Suprapubic skin (tissue), 4 donors: ENCODE results near the gene CGNL1.

Source experiments
- EP300 ChIP-seq: sonication (generic); formaldehyde crosslinking; IDR thresholded peaks from one replicate; pipeline ENCODE4 v1.6.1; 2017; ENCODE audit warnings: antibody characterized with exemption
- POLR2A ChIP-seq, 2 donors: fragments of 450-650 bp; IDR thresholded peaks; one replicate each; pipeline ENCODE4 v1.6.1; 2017; ENCODE audit warnings: antibody characterized with exemption in 2 of 2, mild to moderate bottlenecking in 2 of 2, moderate library complexity in 2 of 2
- POLR2AphosphoS5 ChIP-seq, 3 donors: sonication (generic); formaldehyde crosslinking; IDR thresholded peaks; one replicate each; pipeline ENCODE4 v1.6.1; 2017; ENCODE audit warnings: antibody characterized with exemption in 3 of 3
- TF ChIP-seq, protein P1 (sequence below), 2 donors: fragments of 200-600 bp in 1 of 2; fragments of 450-650 bp in 1 of 2; sonication (generic) in 1 of 2; IDR thresholded peaks; one replicate each; pipeline ENCODE4 v1.5.1; 2016 to 2019; ENCODE audit warnings: antibody characterized with exemption in 2 of 2, mild to moderate bottlenecking in 1 of 2, moderate library complexity in 1 of 2

DNA sequence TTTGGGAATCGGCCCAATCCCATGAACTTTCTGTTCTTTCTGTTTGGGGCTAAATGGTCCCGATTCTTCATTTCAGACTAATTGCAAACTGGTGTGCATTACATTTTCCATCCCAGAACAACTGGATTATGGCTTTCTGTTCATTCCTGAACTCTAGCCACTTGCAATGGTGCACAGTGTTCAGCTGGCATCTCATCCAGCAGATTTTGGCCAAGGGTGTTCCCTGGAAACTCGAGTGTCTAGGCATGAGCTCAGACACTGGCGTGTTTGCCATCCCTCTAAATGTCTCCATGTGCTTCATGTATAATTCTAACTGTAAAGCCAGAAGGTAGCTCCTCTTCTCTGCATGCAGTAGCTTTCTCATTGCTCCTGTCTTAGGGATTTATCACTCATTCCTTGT is 118.3 kb downstream of the CGNL1 start:
- TF ChIP-seq, protein P1, sequence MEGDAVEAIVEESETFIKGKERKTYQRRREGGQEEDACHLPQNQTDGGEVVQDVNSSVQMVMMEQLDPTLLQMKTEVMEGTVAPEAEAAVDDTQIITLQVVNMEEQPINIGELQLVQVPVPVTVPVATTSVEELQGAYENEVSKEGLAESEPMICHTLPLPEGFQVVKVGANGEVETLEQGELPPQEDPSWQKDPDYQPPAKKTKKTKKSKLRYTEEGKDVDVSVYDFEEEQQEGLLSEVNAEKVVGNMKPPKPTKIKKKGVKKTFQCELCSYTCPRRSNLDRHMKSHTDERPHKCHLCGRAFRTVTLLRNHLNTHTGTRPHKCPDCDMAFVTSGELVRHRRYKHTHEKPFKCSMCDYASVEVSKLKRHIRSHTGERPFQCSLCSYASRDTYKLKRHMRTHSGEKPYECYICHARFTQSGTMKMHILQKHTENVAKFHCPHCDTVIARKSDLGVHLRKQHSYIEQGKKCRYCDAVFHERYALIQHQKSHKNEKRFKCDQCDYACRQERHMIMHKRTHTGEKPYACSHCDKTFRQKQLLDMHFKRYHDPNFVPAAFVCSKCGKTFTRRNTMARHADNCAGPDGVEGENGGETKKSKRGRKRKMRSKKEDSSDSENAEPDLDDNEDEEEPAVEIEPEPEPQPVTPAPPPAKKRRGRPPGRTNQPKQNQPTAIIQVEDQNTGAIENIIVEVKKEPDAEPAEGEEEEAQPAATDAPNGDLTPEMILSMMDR (IDR thresholded peaks at IDR 0.05), result no peak
- no peak for TF ChIP-seq POLR2AphosphoS5 (IDR thresholded peaks at IDR 0.05)
- TF ChIP-seq POLR2A (IDR thresholded peaks at IDR 0.05), result no peak
- no peak for TF ChIP-seq EP300
